HG02759 (cell line): ENCODE measurements around the gene EFL1.
A peak's percentile ranks its signal among the peaks of the same experiment; 100 is the strongest.
"Not testable (repeated sequence)": the region's sequence is repeated elsewhere in the genome, so short reads cannot be mapped to it uniquely, and the experiment has no call there.

Experiments
- ATAC-seq: cut with Tn5 transposase; IDR thresholded peaks from one replicate; pipeline ENCODE4 v1.9.1; 2021; ENCODE audit warnings: mild to moderate bottlenecking, moderate library complexity; ENCODE audit not compliant: unreplicated experiment

Gene EFL1

DNA sequence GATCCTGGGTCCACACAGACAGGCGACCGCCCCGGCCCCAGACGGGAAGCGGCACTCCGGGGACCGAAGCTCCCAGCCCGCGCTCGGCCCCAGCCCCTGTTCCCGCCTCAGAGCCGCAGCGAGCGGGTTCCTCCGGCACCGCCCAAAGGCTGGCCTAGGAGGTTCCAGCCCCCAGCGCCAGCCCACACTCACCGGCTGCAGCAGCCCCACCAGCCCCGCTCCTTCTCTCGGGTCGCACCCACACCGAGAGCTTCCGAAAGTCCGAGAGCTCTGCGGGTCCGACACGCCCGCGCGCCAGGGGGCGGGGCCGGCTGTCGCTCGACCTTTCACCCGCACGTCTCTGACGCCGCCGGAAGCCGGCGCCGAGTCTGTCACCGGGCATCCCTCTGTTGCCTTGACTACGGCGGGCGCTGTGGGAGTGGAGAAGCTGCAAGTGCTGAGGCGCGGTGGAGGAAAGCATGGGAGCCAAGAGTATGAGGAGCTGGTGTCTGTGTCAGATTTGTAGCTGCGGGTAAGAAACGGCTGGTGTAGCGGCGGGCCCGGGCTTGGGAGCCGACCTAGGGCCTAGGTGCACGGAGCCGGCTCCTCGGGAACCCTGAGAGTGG, at the start of gene EFL1, which contains the start of gene SAXO2:
Gene EFL1 (minus strand): TSS at position 313 of the 605 bp plus-strand sequence. CDS start 956 bp downstream, outside the sequence.
Gene SAXO2 (plus strand): TSS at position 397 of the 605 bp plus-strand sequence. CDS start 62 bp downstream, at position 459.
- peak; percentile 95 for ATAC-seq

DNA sequence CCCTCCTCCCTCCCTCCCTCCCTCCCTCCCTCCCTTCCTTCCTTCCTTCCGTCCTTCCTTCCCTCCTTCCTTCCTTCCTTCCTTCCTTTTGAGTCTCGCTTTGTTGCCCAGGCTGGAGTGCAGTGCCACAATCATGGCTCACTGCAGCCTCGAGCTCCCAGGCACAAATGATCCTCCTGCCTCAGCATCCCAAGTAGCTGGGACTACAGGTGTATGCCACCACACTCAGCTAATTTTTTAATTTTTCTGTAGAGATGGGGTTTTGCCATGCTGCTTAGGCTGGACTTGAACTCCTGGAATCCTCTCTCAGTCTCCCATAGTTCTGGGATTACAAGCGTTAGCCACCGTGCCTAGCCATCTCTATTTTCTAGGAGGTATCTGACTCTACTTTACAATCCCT, 48.8 kb upstream of the EFL1 start:
- ATAC-seq: not testable (repeated sequence)

- ATAC-seq: no peak
These were observed 47.3 kb upstream of the EFL1 start for GRCh38 chr15:82309802-82310201.

DNA sequence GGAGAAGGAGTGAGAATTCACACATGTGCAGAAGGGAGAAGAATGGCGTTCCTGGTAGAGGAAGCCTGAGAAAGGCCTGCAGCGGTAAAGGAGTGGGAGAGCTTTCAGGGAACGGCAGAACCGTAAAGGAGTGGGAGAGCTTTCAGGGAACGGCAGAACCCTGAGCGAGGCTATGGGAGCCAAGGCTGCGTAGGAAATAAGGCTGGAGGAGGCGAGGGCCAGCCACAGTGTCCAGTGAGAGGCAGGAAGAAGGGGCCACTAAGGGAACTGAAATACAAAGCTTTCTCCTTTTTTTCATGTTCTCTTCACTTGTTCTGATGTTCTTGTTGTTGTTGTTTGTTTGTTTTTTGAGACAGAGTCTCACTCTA, 45.2 kb upstream of the EFL1 start:
- no peak for ATAC-seq

GRCh38 chr15:82306791-82307713, 44.5 kb upstream of the EFL1 start:
- ATAC-seq: no peak

- ATAC-seq: no peak
These were observed 43.1 kb upstream of the EFL1 start for GRCh38 chr15:82305621-82306048.

- ATAC-seq: no peak
These were observed 42.2 kb upstream of the EFL1 start for GRCh38 chr15:82304778-82305090.

- ATAC-seq: no peak
These were observed 41.6 kb upstream of the EFL1 start for GRCh38 chr15:82303956-82304777.

GRCh38 chr15:82301296-82302016, 38.9 kb upstream of the EFL1 start:
- ATAC-seq: no peak

DNA sequence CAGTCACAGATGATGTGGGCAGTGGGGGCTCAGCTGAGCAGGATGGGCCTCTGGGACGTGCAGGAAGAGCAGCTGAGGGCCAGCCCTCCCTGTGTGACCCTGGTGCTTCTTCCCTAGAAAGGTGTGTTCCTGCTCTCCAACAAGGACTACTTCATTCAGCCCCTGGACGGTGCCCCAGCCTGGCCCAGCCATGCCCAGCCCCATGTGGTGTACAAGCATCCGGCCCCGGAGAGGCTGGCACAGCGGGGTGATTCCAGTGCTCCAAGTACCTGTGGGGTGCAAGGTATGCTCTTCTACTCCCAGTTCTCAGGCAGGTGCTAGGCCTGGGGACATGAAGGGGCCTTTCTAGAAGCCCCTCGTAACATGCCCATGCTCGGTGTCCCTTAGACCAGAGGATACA, 38.3 kb upstream of the EFL1 start:
- ATAC-seq: no peak

- ATAC-seq: not testable (repeated sequence)
These were observed 37.8 kb upstream of the EFL1 start for GRCh38 chr15:82300326-82300725.

DNA sequence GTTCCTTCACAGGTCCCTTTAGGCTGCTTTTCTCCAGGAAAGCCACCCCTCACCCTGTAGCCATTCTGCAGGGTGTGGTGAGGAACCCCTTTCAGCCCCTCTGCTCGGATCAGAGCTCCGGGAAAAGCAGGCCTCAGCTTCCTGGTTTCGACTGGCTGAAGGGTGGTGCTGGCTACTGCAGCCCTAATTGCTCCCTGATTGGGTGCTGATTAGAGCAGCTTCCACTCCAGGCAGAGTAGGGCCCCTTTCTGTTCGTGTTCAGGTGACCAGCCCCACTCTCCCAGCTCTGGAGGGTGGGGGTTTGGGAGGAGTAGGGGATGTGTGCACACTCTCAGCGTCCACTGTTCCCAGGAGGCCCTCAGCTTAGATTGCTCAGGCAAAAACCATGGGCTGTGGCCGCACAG, 37.0 kb upstream of the EFL1 start:
- not testable (repeated sequence) for ATAC-seq

DNA sequence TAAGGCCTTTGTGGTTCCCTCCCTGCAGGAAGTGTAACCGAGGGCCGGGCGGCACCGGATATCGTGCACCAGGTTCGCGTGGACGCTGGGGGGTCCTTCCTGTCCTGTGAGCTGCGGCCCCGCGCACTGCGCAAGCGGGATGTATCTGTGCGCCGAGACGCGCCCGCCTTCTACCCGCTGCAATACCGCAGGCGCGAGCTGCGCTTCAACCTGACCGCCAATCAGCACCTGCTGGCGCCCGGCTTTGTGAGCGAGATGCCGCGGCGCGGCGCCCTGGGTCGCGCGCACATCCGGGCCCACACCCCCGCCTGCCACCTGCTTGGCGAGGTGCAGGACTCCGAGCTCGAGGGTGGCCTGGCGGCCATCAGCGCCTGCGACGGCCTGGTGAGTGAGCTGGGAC, 36.0 kb upstream of the EFL1 start:
- ATAC-seq: no peak

DNA sequence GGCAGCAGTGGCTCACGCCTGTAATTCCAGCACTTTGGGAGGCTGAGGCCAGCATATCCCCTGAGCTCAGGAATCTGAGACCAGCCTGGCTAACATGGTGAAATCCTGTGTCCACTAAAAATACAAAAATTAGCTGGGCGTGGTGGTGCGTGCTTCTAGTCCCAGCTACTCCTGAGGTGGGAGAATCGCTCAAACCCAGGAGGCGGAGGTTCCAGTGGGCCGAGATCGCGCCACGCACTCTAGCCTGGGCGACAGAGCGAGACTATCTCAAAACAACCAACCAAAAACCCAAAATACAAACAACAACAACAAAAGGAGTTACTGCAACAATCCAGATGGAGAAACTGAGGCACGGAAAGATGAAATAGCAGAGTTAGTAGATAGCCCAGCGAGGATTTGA, 35.5 kb upstream of the EFL1 start:
- ATAC-seq: no peak

DNA sequence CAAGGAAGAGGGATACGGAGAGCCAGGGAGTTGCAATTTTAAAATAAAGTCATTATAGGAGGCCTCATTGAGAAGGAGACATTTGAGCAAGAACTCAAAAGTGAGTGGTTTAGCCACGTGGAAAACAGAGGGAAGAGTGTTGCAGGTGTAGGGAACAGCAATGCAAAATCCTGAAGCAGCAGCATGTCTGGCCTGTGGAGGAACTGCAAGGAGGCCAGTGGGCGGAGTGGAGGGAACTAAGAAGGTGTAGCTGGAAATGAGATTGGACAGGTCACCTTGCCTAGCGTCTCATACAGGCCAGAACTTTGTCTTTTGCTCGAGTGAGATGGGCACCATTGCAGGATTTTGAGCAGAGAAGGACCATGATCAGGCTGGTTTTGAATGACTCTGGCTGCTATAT, 35.0 kb upstream of the EFL1 start:
- no peak for ATAC-seq

GRCh38 chr15:82294061-82294690, 31.6 kb upstream of the EFL1 start:
- ATAC-seq: no peak

DNA sequence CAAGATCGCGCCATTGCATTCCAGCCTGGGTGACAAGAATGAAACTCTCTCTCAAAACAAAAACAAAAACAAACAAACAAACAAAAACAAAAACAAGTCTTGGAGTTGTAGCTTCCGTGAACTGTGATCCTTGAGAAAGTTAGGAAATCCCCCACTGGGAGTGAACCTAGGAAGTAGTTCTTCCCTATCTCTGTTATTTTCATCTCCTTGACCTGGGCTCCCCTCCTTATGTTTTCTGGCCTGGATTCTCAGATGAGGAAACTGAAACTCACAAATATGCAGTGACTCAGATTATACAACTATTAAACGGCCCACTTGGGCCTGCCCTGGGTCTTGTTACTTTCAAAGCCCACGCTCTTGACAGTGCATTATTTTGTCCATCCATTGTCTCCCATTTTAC, 29.7 kb upstream of the EFL1 start:
- no peak for ATAC-seq

- not testable (repeated sequence) for ATAC-seq
These were observed 25.7 kb upstream of the EFL1 start for GRCh38 chr15:82288202-82288601.

DNA sequence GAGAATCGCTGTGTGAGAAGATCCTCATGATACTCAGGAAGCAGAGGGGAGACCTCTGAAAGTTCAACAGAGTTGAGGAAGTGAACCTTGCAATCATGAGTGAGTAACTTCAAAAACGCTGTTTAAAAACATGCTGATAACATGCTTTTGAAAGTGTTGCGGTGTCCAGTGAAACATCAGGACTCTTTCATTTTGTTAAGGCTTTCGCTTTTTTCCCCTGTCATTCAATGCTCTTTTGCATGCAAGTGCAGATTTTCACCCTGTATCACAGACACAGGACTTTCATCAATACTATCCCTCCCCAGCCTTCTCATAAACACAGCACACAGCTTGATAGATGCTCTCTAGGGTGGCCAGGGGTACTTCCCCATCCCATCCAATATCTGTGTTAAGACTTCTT, 23.9 kb upstream of the EFL1 start:
- ATAC-seq: peak; percentile 92

- ATAC-seq: not testable (repeated sequence)
These were observed 21.8 kb upstream of the EFL1 start for GRCh38 chr15:82284381-82284780.
